Stomach (tissue), 9 donors: Measurements from ENCODE around the gene TMEM8B. TPM values are rescaled to one million over a fixed set of nuclear protein-coding genes. Genes with fewer than 3 reads are reported as not detected.
A peak's percentile ranks its signal among the peaks of the same experiment; 100 is the strongest.
"Not testable (repeated sequence)": the region's sequence is repeated elsewhere in the genome, so short reads cannot be mapped to it uniquely, and the experiment has no call there.

Experiments used
- DNase-seq, 2 donors: peaks; one replicate each; pipeline versions ENCODE4 v3.0.0 to v3.0.0-alpha.2; 2013 to 2019
- H3K27ac ChIP-seq, 5 donors: fragments of 200-600 bp in 4 of 5; sonication (generic) in 4 of 5; one replicate each; pipeline ENCODE4 v1.5.1; 2013 to 2019; ENCODE audit warnings: mild to moderate bottlenecking in 1 of 5, moderate library complexity in 1 of 5
- H3K27me3 ChIP-seq, 3 donors: fragments of 200-600 bp; sonication (generic); one replicate each; pipeline ENCODE4 v1.5.1; 2017 to 2019; ENCODE audit warnings: mixed run types in 1 of 3
- H3K36me3 ChIP-seq, 4 donors: fragments of 200-600 bp; sonication (generic); 1 replicate in 3 of 4; 2 replicates in 1 of 4; pipeline ENCODE4 v1.5.1; 2016 to 2019
- H3K4me1 ChIP-seq, 4 donors: fragments of 200-600 bp; sonication (generic); one replicate each; pipeline ENCODE4 v1.5.1; 2016 to 2019
- H3K4me3 ChIP-seq, 4 donors: fragments of 200-600 bp; sonication (generic) in 3 of 4; one replicate each; pipeline ENCODE4 v1.5.1; 2016 to 2019; ENCODE audit warnings: mild to moderate bottlenecking in 1 of 4
- H3K9me3 ChIP-seq, 4 donors: fragments of 200-600 bp; sonication (generic); one replicate each; pipeline ENCODE4 v1.5.1; 2016 to 2019
- EP300 ChIP-seq: sonication (generic); formaldehyde crosslinking; IDR thresholded peaks from one replicate; pipeline ENCODE4 v1.6.1; 2017; ENCODE audit warnings: antibody characterized with exemption
- POLR2A ChIP-seq, 4 donors: fragments of 450-650 bp; IDR thresholded peaks; one replicate each; pipeline ENCODE4 v1.6.1; 2016; ENCODE audit warnings: antibody characterized with exemption in 4 of 4, control low read depth in 2 of 4, mild to moderate bottlenecking in 1 of 4, moderate library complexity in 1 of 4
- POLR2AphosphoS5 ChIP-seq, 3 donors: sonication (generic); formaldehyde crosslinking; IDR thresholded peaks; one replicate each; pipeline ENCODE4 v1.6.1; 2016; ENCODE audit warnings: antibody characterized with exemption in 3 of 3
- WGBS, 5 donors: extraction: QIAGEN DNeasy Blood & Tissue Kit in 3 of 5; methylation state at CpG; one replicate each; pipeline versions ENCODE4 v1.1.5 to v1.1.7; 2013 to 2018; 5-methylcytosine and 5-hydroxymethylcytosine counted together
- intact Hi-C: fragments of 100-400 bp; cut with DNase I; formaldehyde crosslinking; loops from one replicate; pipeline ENCODE4 v1.15.1; 2023; ENCODE audit warnings: low total_unique reads
- polyA plus RNA-seq, 3 donors: library from polyadenylated mRNA; stranded (reverse); fragments of 200-250 nt; gene quantifications; one replicate each; pipeline ENCODE4 v1.2.3, GENCODE V29; 2013
- total RNA-seq, 5 donors: library from RNA; depleted of rRNA; stranded (reverse); fragments of >200 nt; gene quantifications; one replicate each; pipeline versions ENCODE4 v1.1.0 to v1.2.3, GENCODE V29; 2014 to 2016
- TF ChIP-seq, protein P1 (sequence below), 7 experiments: fragments of 450-650 bp in 4 of 7; fragments of 200-600 bp in 3 of 7; sonication (generic) in 3 of 7; IDR thresholded peaks; one replicate each; pipeline ENCODE4 v1.5.1; 2016 to 2019; ENCODE audit warnings: antibody characterized with exemption in 7 of 7, control low read depth in 2 of 7, mild to moderate bottlenecking in 1 of 7
- donor health status: healthy with polysubstance abuse.
- donor health status: Bipolar disorder and iron deficiency.
- donor health status: healthy.

TMEM8B gene
- total and polyA plus RNA-seq, 8 donors = 4.6 to 81.4 (median 8.1) TPM

DNA sequence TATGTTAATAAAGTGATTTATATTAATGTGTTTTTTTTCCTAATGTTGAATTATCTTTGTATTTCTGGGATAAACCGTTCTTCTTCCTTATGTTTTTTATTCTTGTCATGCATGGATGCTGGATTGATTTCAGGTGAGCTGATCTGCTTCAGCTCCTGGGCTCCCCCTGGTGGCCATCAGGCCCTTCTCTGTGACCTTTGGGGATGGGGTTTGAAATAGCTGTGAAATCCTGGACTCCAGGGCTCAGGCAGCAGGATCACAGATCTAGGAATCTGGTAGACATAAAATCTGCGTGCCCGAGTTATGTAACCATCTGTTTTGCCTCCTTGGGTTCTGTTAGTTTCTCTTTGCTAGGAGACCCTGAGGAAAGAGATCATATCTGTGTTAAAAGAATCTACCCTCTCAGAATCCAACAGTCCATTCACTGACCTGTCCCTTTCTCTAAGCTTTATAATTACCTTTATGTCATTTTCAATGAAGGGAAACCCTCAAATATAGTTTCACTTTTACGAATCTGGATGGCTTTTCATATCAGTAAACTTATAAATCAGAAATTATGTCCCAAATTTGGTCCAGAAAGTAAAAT is 53.3 kb downstream of the TMEM8B start:
- intact Hi-C loops = loop anchor here (5.0 kb wide), 1 partner anchor 90 kb away; the partner anchor contains the start of gene NPR2
- no peaks in the 10 kb centered on the region for H3K9me3 ChIP-seq
- H3K4me1 ChIP-seq = no peaks in the 10 kb centered on the region
- no peaks in the 10 kb centered on the region for H3K36me3 ChIP-seq
- WGBS, 5 donors = 1 to 4% (median 2%) methylated on average over 4 of the region's 4 CpGs
- peaks cover 0 to 5% (median 0%) of the 10 kb centered on the region in 3 donors for H3K27me3 ChIP-seq
- H3K4me3 ChIP-seq = no peak overlapping the region
- DNase-seq = peak; percentile 90 to 92
- no peak overlapping the region for H3K27ac ChIP-seq
- TF ChIP-seq, protein P1, sequence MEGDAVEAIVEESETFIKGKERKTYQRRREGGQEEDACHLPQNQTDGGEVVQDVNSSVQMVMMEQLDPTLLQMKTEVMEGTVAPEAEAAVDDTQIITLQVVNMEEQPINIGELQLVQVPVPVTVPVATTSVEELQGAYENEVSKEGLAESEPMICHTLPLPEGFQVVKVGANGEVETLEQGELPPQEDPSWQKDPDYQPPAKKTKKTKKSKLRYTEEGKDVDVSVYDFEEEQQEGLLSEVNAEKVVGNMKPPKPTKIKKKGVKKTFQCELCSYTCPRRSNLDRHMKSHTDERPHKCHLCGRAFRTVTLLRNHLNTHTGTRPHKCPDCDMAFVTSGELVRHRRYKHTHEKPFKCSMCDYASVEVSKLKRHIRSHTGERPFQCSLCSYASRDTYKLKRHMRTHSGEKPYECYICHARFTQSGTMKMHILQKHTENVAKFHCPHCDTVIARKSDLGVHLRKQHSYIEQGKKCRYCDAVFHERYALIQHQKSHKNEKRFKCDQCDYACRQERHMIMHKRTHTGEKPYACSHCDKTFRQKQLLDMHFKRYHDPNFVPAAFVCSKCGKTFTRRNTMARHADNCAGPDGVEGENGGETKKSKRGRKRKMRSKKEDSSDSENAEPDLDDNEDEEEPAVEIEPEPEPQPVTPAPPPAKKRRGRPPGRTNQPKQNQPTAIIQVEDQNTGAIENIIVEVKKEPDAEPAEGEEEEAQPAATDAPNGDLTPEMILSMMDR (IDR thresholded peaks at IDR 0.05) = peak in 5 of 7 experiments; percentile 87 to 96 (median 91)
- TF ChIP-seq EP300 = no peak
- TF ChIP-seq POLR2AphosphoS5 (IDR thresholded peaks at IDR 0.05) = peak in 1 of 3 donors; percentile 53

DNA sequence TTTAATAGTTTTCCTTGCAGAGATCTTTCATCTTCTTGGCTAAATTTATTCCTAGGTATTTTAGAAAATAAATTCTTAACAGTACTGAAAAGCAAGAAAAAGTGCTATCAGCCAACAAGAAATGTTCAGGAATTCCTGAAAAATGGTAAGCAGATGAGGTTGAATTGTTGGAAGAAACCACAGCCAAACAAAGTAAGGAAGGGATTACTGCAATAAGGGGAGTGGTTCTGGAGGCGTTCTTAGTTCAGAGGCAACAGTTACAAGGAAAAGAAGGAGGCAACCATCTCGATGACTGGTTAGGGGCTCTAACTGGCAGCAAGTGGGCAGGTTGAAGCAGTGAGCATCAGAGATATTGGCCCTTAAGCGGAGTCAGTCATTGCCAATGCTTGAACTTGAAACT is 54.0 kb downstream of the TMEM8B start:
- Histone ChIP-seq H3K4me3 (no peak overlapping the region), H3K27ac (no peak overlapping the region), H3K9me3 (no peaks in the 10 kb centered on the region), H3K4me1 (no peaks in the 10 kb centered on the region), H3K27me3 (peaks cover 0 to 5% (median 0%) of the 10 kb centered on the region in 3 donors), H3K36me3 (no peaks in the 10 kb centered on the region)
- DNase-seq = no peak
- TF ChIP-seq POLR2A (IDR thresholded peaks at IDR 0.05) (no peak), EP300 (no peak), POLR2AphosphoS5 (IDR thresholded peaks at IDR 0.05) (no peak)
- TF ChIP-seq, protein P1 (IDR thresholded peaks at IDR 0.05) = no peak
- intact Hi-C loops = loop anchor here (5.0 kb wide), 1 partner anchor 91 kb away; the partner anchor contains the start of gene NPR2
- WGBS, 5 donors = 53 to 68% (median 58%) methylated on average over 3 of the region's 3 CpGs

DNA sequence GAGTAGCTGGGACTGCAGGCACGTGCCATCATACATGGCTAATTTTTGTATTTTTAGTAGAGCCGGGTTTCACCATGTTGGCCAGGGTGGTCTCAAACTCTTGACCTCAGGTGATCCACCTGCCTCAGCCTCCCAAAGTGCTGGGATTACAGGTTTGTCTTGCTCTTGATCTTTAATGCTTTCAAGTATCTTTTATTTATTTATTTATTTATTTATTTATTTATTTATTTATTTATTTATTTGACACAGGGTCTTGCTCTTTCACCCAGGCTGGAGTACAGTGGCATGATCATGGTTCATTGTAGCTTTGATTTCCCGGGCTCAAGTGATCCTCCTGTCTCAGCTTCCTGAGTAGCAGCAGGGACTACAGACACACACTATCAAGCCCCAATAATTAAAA is 55.9 kb downstream of the TMEM8B start:
- not testable (repeated sequence) for H3K4me1 ChIP-seq, H3K27me3 ChIP-seq, DNase-seq, H3K9me3 ChIP-seq, H3K4me3 ChIP-seq, H3K27ac ChIP-seq, H3K36me3 ChIP-seq
- 69 to 87% (median 85%) methylated on average over 3 of the region's 3 CpGs for WGBS, 5 donors
- intact Hi-C loops = loop anchor here (5.0 kb wide), 1 partner anchor 93 kb away; the partner anchor contains the start of gene NPR2

DNA sequence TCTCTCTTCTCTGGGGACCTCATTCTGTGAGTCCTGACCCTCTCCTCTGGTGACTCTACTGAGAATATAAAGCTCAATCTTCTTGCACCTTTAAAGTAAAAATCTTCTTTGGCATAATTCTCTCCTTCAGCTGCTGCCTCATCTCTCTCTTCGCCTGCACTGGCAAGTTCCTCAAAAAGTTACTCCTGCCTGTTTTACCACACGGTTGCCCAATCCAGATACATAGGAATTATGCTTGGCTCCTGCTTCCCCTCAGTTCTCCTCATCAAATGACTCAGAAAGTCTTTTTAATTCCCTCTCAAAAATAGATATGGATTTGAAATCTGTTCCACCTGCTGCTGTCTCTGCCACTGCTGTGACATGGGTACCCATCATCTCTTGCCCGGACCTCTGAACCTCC is 62.6 kb downstream of the TMEM8B start:
- Histone ChIP-seq H3K4me1 (no peaks in the 10 kb centered on the region), H3K27me3 (peaks cover 0 to 23% (median 0%) of the 10 kb centered on the region in 3 donors), H3K9me3 (no peaks in the 10 kb centered on the region), H3K4me3 (no peak overlapping the region), H3K36me3 (no peaks in the 10 kb centered on the region), H3K27ac (no peak overlapping the region)
- TF ChIP-seq POLR2A (IDR thresholded peaks at IDR 0.05) (no peak), POLR2AphosphoS5 (IDR thresholded peaks at IDR 0.05) (no peak), EP300 (no peak)
- TF ChIP-seq, protein P1 (IDR thresholded peaks at IDR 0.05) = no peak
- intact Hi-C loops = no loop called here
- no peak for DNase-seq
- WGBS, 5 donors = 62 to 84% (median 76%) methylated on average over 3 of the region's 3 CpGs

DNA sequence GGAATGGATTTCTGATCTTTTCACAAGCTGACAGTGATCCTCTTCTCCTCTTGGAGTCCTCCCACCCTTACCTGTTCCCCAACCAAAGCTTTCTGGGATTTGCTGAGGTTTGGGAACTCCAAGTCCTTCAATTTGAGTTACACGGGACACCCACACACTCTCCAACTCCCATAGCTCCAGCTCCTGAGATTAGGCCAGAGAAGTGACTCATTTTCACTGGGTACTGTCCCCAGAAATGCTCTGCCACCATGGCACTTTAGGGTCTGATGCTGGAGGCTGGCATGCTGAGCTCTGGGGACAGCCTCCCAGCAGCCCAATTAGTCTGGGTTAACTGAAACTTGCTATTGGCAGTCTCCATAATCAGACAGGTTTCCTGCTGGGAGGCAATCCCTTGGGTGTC is 63.0 kb downstream of the TMEM8B start:
- TF ChIP-seq EP300 (no peak), POLR2AphosphoS5 (IDR thresholded peaks at IDR 0.05) (no peak), POLR2A (IDR thresholded peaks at IDR 0.05) (no peak)
- TF ChIP-seq, protein P1 (IDR thresholded peaks at IDR 0.05) = no peak
- intact Hi-C loops = no loop called here
- no peaks in the 10 kb centered on the region for H3K36me3 ChIP-seq

More for the DNA sequence above, 63.0 kb downstream of the TMEM8B start:
- WGBS, 5 donors = 64 to 89% (median 89%) methylated on average over 1 of the region's 1 CpG
- no peaks in the 10 kb centered on the region for H3K9me3 ChIP-seq
- H3K27me3 ChIP-seq = peaks cover 0 to 23% (median 0%) of the 10 kb centered on the region in 3 donors
- no peak overlapping the region for H3K4me3 ChIP-seq
- DNase-seq = no peak
- H3K27ac ChIP-seq = no peak overlapping the region
- H3K4me1 ChIP-seq = no peaks in the 10 kb centered on the region
